ENCODE data around the gene PKLR. TPM values are rescaled to one million over a fixed set of nuclear protein-coding genes. Genes with fewer than 3 reads are reported as not detected.

Gene PKLR
- total and polyA plus RNA-seq, 2 donors (not counting 3 experiments of a cell fraction or from before 2014, with no cell fraction given), result not detected

GRCh38 chr1:155334962-155335361 lies 33.7 kb upstream of the PKLR start:
- no peaks in the 10 kb centered on the region for H3K9me1 ChIP-seq (replicated peaks; ENCODE audit: control insufficient read depth, extremely low read depth, insufficient read depth, low read length)
- dilution Hi-C loops (cut with MboI; ENCODE audit: extremely low pct_ligation_motif_present, low sequenced_read_pairs) (no loop called here), intact Hi-C loops (cut with micrococcal nuclease) (no loop called here)
- no TSS peak for BruUV-seq (replicated peaks)
- H2AFZ ChIP-seq (ENCODE audit: low read depth, low read length), result no peak overlapping the region
- no peak overlapping the region for H3K4me3 ChIP-seq (replicated peaks in 1 of 3; ENCODE audit: insufficient read depth in 1 of 3, low read depth in 1 of 3, low read length in 3 of 3)
- no peaks in the 10 kb centered on the region for H3K9me3 ChIP-seq (replicated peaks; ENCODE audit: control insufficient read depth, insufficient read depth, low read length)
- H3K4me2 ChIP-seq (ENCODE audit: insufficient read depth, low read length), result no peak overlapping the region
- DNase-seq (ENCODE audit: low read depth, low spot score), result no peak
- no peaks in the 10 kb centered on the region for H3K4me1 ChIP-seq (ENCODE audit: control insufficient read depth, extremely low read depth, insufficient read depth, low read length)
- H3K79me2 ChIP-seq (ENCODE audit: control insufficient read depth, insufficient read depth, low read length), result no peaks in the 10 kb centered on the region
- POLR2A ChIA-PET, result interaction anchor here (0.7 kb wide), 1 partner anchor 86 kb away, joined by 6 read pairs; no protein-coding TSS in a partner anchor
- no peak for TF ChIP-seq POLR2AphosphoS5 (IDR thresholded peaks at IDR 0.05; ENCODE audit: insufficient read depth, low read depth, low read length)
- no peak for TF ChIP-seq CTCF (IDR thresholded peaks at IDR 0.05; ENCODE audit: extremely low read depth in 1 of 2, insufficient read depth in 1 of 2, low read depth in 1 of 2, low read length in 2 of 2)
- TF ChIP-seq MAX (IDR thresholded peaks at IDR 0.05; ENCODE audit: insufficient read depth, insufficient read length), result no peak
- TF ChIP-seq POLR2A (IDR thresholded peaks at IDR 0.05; ENCODE audit: low read depth, low read length), result no peak
- TF ChIP-seq EZH2 (IDR thresholded peaks at IDR 0.05; ENCODE audit: borderline replicate concordance, low read depth, low read length, severe bottlenecking), result no peak
- TF ChIP-seq MYC (IDR thresholded peaks at IDR 0.05; ENCODE audit: low read depth, low read length), result no peak
- TF ChIP-seq FOS (IDR thresholded peaks at IDR 0.05; ENCODE audit: borderline replicate concordance, insufficient read depth, low read length), result no peak
- TF ChIP-seq GATA2 (IDR thresholded peaks at IDR 0.05; ENCODE audit: insufficient read depth, insufficient read length, low read depth, low read length), result no peak
- TF ChIP-seq JUN (IDR thresholded peaks at IDR 0.05; ENCODE audit: borderline replicate concordance, insufficient read depth, insufficient read length, low read depth), result no peak
- H4K20me1 ChIP-seq (replicated peaks; ENCODE audit: control insufficient read depth, extremely low read depth, insufficient read depth, low read length), result no peaks in the 10 kb centered on the region
- H3K9ac ChIP-seq (replicated peaks; ENCODE audit: extremely low read depth, insufficient read depth, low read length), result no peak overlapping the region
- FAIRE-seq, result no peak
- H3K36me3 ChIP-seq (ENCODE audit: control insufficient read depth in 2 of 2, extremely low read depth in 1 of 2, insufficient read depth in 2 of 2, low read length in 2 of 2), result peaks cover 5 to 20% of the 10 kb centered on the region in 2 experiments
- no peak overlapping the region for H3K27ac ChIP-seq (ENCODE audit: insufficient read depth, low read depth, low read length)
- no peaks in the 10 kb centered on the region for H3K27me3 ChIP-seq (ENCODE audit: control insufficient read depth in 2 of 2, insufficient read depth in 2 of 2, low read length in 2 of 2)
- CTCF ChIA-PET, result interaction anchor here (0.7 to 3.2 kb wide), 4 partner anchors 9 to 169 kb away, joined by 3 to 15 read pairs (median 6); no protein-coding TSS in a partner anchor
